Measurements from ENCODE around the gene CD200R1L. TPM values are rescaled to one million over a fixed set of nuclear protein-coding genes. Genes with fewer than 3 reads are reported as not detected.

The CD200R1L gene
- total and polyA plus RNA-seq, 10 donors = not detected

GRCh38 chr3:112873632-112874031, 27.0 kb upstream of the CD200R1L start:
- Histone ChIP-seq H3K4me3 (peak overlapping the region in 1 of 8 donors; percentile 46), H3K27ac (peak overlapping the region in 2 of 8 donors; percentile 53 to 70), H3K27me3 (replicated peaks in 1 of 7) (no peaks in the 10 kb centered on the region), H3K4me1 (peaks cover 0 to 22% (median 13%) of the 10 kb centered on the region in 6 donors), H3K9me3 (peaks cover 0 to 27% (median 25%) of the 10 kb centered on the region in 8 donors), H3K36me3 (no peaks in the 10 kb centered on the region)
- intact Hi-C loops (cut with DNase I; ENCODE audit: low total_unique reads) = no loop called here
- TF ChIP-seq POLR2A (IDR thresholded peaks at IDR 0.05) (no peak), POLR2AphosphoS5 (IDR thresholded peaks at IDR 0.05) (no peak)
- TF ChIP-seq, protein P1, sequence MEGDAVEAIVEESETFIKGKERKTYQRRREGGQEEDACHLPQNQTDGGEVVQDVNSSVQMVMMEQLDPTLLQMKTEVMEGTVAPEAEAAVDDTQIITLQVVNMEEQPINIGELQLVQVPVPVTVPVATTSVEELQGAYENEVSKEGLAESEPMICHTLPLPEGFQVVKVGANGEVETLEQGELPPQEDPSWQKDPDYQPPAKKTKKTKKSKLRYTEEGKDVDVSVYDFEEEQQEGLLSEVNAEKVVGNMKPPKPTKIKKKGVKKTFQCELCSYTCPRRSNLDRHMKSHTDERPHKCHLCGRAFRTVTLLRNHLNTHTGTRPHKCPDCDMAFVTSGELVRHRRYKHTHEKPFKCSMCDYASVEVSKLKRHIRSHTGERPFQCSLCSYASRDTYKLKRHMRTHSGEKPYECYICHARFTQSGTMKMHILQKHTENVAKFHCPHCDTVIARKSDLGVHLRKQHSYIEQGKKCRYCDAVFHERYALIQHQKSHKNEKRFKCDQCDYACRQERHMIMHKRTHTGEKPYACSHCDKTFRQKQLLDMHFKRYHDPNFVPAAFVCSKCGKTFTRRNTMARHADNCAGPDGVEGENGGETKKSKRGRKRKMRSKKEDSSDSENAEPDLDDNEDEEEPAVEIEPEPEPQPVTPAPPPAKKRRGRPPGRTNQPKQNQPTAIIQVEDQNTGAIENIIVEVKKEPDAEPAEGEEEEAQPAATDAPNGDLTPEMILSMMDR (IDR thresholded peaks at IDR 0.05 in 8 of 11, conservative IDR thresholded peaks at IDR 0.05 in 3 of 11) = no peak
- DNase-seq = no peak
- WGBS, 5 donors = 50 to 67% (median 57%) methylated on average over 2 of the region's 2 CpGs

DNA sequence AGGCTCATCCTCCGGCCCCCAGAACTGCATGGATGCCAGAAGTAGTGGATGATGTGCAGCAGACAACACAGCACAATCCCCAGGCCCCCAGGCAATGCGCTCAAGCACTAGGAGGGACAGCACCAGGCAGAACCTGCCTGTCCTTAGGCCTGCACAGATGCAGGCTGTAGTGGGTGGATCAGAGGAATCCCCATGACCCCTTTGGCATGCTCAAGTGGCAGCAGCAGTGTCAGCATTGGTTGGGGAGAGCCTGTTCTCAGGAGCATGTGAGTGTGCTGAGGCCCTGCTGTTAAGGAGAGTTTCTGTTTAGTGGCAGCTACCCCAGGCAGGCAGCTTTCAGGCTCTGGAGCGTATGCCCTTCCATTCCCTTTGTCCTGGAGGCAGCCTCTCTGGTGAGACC, 25.1 kb upstream of the CD200R1L start:
- no peak for DNase-seq
- no peak overlapping the region for H3K4me3 ChIP-seq
- H3K27me3 ChIP-seq (replicated peaks in 1 of 7) = no peaks in the 10 kb centered on the region
- TF ChIP-seq POLR2A (IDR thresholded peaks at IDR 0.05) = no peak
- TF ChIP-seq, protein P1 (IDR thresholded peaks at IDR 0.05 in 8 of 11, conservative IDR thresholded peaks at IDR 0.05 in 3 of 11) = no peak
- no peak for TF ChIP-seq POLR2AphosphoS5 (IDR thresholded peaks at IDR 0.05)
- 77 to 95% (median 91%) methylated on average over 3 of the region's 3 CpGs for WGBS, 5 donors
- H3K4me1 ChIP-seq = peaks cover 0 to 22% (median 13%) of the 10 kb centered on the region in 6 donors
- H3K27ac ChIP-seq = no peak overlapping the region
- H3K9me3 ChIP-seq = peaks cover 0 to 31% (median 25%) of the 10 kb centered on the region in 8 donors
- H3K36me3 ChIP-seq = no peaks in the 10 kb centered on the region
- intact Hi-C loops (cut with DNase I; ENCODE audit: low total_unique reads) = no loop called here

DNA sequence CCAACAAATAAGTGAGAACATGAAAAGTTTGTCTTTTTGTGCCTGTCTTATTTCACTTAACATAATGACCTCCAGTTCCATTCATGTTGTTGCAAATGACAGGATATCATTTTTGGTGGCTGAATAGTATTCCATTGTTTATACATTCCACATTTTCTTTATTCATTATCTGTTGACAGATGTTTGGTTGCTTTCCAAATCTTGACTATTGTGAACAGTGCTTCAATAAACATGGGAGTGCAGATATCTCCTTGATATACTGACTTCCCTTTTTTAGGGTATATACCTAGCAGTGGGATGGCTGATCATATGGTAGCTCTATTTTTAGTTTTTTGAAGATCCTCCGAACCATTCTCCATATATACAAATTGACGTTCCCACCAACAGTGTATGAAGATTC, 19.1 kb upstream of the CD200R1L start:
- Histone ChIP-seq H3K4me1 (peaks cover 0 to 4% (median 0%) of the 10 kb centered on the region in 6 donors), H3K36me3 (no peaks in the 10 kb centered on the region), H3K27ac (no peak overlapping the region), H3K27me3 (replicated peaks in 1 of 7) (no peaks in the 10 kb centered on the region), H3K9me3 (peaks cover 0 to 26% (median 14%) of the 10 kb centered on the region in 8 donors), H3K4me3 (no peak overlapping the region)
- TF ChIP-seq POLR2A (IDR thresholded peaks at IDR 0.05) = no peak
- TF ChIP-seq, protein P1 (IDR thresholded peaks at IDR 0.05 in 8 of 11, conservative IDR thresholded peaks at IDR 0.05 in 3 of 11) = no peak
- TF ChIP-seq POLR2AphosphoS5 (IDR thresholded peaks at IDR 0.05) = no peak
- no peak for DNase-seq
- 47 to 97% (median 66%) methylated on average over 2 of the region's 2 CpGs for WGBS, 5 donors
- intact Hi-C loops (cut with DNase I; ENCODE audit: low total_unique reads) = no loop called here

GRCh38 chr3:112860898-112861297, 14.2 kb upstream of the CD200R1L start:
- H3K36me3 ChIP-seq = no peaks in the 10 kb centered on the region
- no peaks in the 10 kb centered on the region for H3K27me3 ChIP-seq (replicated peaks in 1 of 7)
- no peak for DNase-seq
- no peak overlapping the region for H3K4me3 ChIP-seq
- H3K9me3 ChIP-seq = peaks cover 0 to 14% (median 8%) of the 10 kb centered on the region in 8 donors
- H3K27ac ChIP-seq = no peak overlapping the region
- H3K4me1 ChIP-seq = peaks cover 8 to 41% (median 27%) of the 10 kb centered on the region in 6 donors
- intact Hi-C loops (cut with DNase I; ENCODE audit: low total_unique reads) = no loop called here
- TF ChIP-seq, protein P1 (IDR thresholded peaks at IDR 0.05 in 8 of 11, conservative IDR thresholded peaks at IDR 0.05 in 3 of 11) = no peak
- TF ChIP-seq POLR2AphosphoS5 (IDR thresholded peaks at IDR 0.05) = no peak

All from spleen (tissue), 11 donors.